ENCODE measurements around the gene DPP3. TPM values are rescaled to one million over a fixed set of nuclear protein-coding genes. Genes with fewer than 3 reads are reported as not detected.

DPP3 gene
- total RNA-seq, 1 experiment from 2014 or later, result 180 TPM

GRCh38 chr11:66443602-66444001 lies 36.6 kb upstream of the DPP3 start:
- POLR2A ChIA-PET, result no interaction called here
- no peak overlapping the region for H3K27ac ChIP-seq (ENCODE audit: low read length)
- no peak for ATAC-seq

GRCh38 chr11:66447012-66447411 lies 33.2 kb upstream of the DPP3 start:
- POLR2A ChIA-PET, result no interaction called here
- Histone ChIP-seq H3K4me3 (ENCODE audit: low read depth in 2 of 2, low read length in 2 of 2) (no peak overlapping the region), H3K36me3 (ENCODE audit: control insufficient read depth, insufficient read depth, low read length) (no peaks in the 10 kb centered on the region), H3K9me3 (ENCODE audit: control insufficient read depth, insufficient read depth, low read depth, low read length) (no peaks in the 10 kb centered on the region), H3K27me3 (ENCODE audit: control insufficient read depth, insufficient read depth, low read length) (peaks cover 9% of the 10 kb centered on the region), H3K27ac (ENCODE audit: low read length) (no peak overlapping the region), H3K4me1 (ENCODE audit: control insufficient read depth, insufficient read depth, low read length) (no peaks in the 10 kb centered on the region)
- DNase-seq (ENCODE audit: low read depth, low spot score), result no peak
- intact Hi-C loops (cut with micrococcal nuclease; ENCODE audit: unreplicated experiment), result no loop called here
- in situ Hi-C loops (cut with HindIII; ENCODE audit: low pct_unique_long_range_greater_than_20kb, low sequenced_read_pairs), result no loop called here
- no TSS peak for BruUV-seq (replicated peaks)
- CTCF ChIA-PET, result interaction anchor here (0.6 kb wide), 1 partner anchor 436 kb away, joined by 4 read pairs; no protein-coding TSS in a partner anchor
- no peak for ATAC-seq
- TF ChIP-seq POLR2AphosphoS5 (IDR thresholded peaks at IDR 0.05; ENCODE audit: low read depth, low read length) (no peak), CTCF (IDR thresholded peaks at IDR 0.05) (no peak), TCF7L2 (IDR thresholded peaks at IDR 0.05; ENCODE audit: low read depth, low read length) (no peak), REST (IDR thresholded peaks at IDR 0.05; ENCODE audit: insufficient read depth in 1 of 2, low read depth in 2 of 2, low read length in 1 of 2) (no peak), SIN3A (IDR thresholded peaks at IDR 0.05; ENCODE audit: borderline replicate concordance, insufficient read depth, low read depth, low read length) (no peak)

More at GRCh38 chr11:66443602-66444001, 36.6 kb upstream of the DPP3 start:
- H3K27me3 ChIP-seq (ENCODE audit: control insufficient read depth, insufficient read depth, low read length), result peaks cover 2% of the 10 kb centered on the region; the same call in 1 of the 2 replicates
- no peak overlapping the region for H3K4me3 ChIP-seq (ENCODE audit: low read depth in 2 of 2, low read length in 2 of 2)
- intact Hi-C loops (cut with micrococcal nuclease; ENCODE audit: unreplicated experiment) (no loop called here), in situ Hi-C loops (cut with HindIII; ENCODE audit: low pct_unique_long_range_greater_than_20kb, low sequenced_read_pairs) (no loop called here)
- DNase-seq (ENCODE audit: low read depth, low spot score), result no peak
- no peaks in the 10 kb centered on the region for H3K36me3 ChIP-seq (ENCODE audit: control insufficient read depth, insufficient read depth, low read length)
- CTCF ChIA-PET, result no interaction called here
- no TSS peak for BruUV-seq (replicated peaks)
- H3K4me1 ChIP-seq (ENCODE audit: control insufficient read depth, insufficient read depth, low read length), result no peaks in the 10 kb centered on the region
- H3K9me3 ChIP-seq (ENCODE audit: control insufficient read depth, insufficient read depth, low read depth, low read length), result no peaks in the 10 kb centered on the region
- TF ChIP-seq SIN3A (IDR thresholded peaks at IDR 0.05; ENCODE audit: borderline replicate concordance, insufficient read depth, low read depth, low read length) (no peak), REST (IDR thresholded peaks at IDR 0.05; ENCODE audit: insufficient read depth in 1 of 2, low read depth in 2 of 2, low read length in 1 of 2) (no peak), CTCF (IDR thresholded peaks at IDR 0.05) (no peak), POLR2AphosphoS5 (IDR thresholded peaks at IDR 0.05; ENCODE audit: low read depth, low read length) (no peak), TCF7L2 (IDR thresholded peaks at IDR 0.05; ENCODE audit: low read depth, low read length) (no peak)

Data from Panc1 (cell line).